ENCODE data around the gene HMGXB3.

HMGXB3 gene

DNA sequence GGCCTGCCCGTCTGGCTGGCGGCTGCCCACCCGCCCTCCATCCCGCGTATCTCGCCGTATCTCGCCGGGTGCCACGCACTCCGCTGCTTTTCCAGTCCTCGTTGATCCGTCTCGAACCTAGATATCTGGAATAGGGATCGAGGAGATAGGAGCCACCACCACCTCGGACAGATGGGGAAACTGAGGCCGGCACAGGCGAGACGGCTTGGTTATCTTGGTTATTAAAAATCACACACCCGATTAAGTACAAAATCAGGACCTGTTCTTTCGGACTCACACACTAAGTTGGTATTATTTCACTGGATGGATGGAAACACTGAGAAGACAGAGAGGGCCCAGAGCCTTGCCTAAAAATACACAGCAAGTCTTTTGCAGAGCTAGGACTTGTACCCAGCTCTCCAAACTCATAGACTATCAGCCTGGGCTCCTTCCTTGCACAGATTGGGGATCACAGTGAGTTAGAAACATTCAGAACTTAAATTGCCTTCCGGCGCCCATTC, 39.3 kb upstream of the HMGXB3 start:
- H3K9me3 ChIP-seq (ENCODE audit: control insufficient read depth, low read length): no peaks in the 10 kb centered on the region
- peaks cover 9% of the 10 kb centered on the region for H3K4me1 ChIP-seq (ENCODE audit: control insufficient read depth, insufficient read depth, low read length)
- no peak overlapping the region for H3K27ac ChIP-seq (ENCODE audit: insufficient read depth, low read depth, low read length, poor library complexity, severe bottlenecking)
- no peaks in the 10 kb centered on the region for H3K36me3 ChIP-seq (ENCODE audit: control insufficient read depth, insufficient read depth, low read length)
- H3K27me3 ChIP-seq (ENCODE audit: control insufficient read depth, insufficient read depth, low read length, poor library complexity, severe bottlenecking): peaks cover 9% of the 10 kb centered on the region
- 9 to 12% methylated on average over 22 to 23 of the region's 23 CpGs for WGBS, 2 experiments
- peak overlapping the region; percentile 71 for H3K4me3 ChIP-seq (ENCODE audit: insufficient read depth, low read depth, low read length)

DNA sequence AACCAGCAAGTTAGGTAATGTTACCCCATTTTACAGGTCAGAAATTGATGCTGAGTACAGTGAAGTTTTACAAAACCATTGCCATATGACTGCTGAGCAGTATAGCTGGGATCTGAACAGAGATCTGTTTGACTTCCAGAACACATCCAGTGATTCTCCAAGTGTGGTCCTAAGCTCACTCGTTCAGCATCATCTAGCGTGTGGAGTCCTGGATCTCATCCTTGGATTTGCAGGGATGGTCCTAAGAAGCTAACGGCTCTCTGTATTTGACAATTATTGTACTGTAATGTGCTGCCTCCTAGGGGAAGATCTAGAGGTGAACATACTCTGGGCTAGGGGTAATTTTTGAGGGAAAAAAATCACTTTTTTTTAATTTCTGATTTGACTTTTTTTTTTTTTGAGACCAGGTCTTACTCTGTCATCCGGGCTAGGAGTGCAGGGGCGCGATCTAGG, 38.6 kb upstream of the HMGXB3 start:
- Histone ChIP-seq H3K36me3 (ENCODE audit: control insufficient read depth, insufficient read depth, low read length) (no peaks in the 10 kb centered on the region), H3K9me3 (ENCODE audit: control insufficient read depth, low read length) (no peaks in the 10 kb centered on the region), H3K4me3 (ENCODE audit: insufficient read depth, low read depth, low read length) (no peak overlapping the region), H3K4me1 (ENCODE audit: control insufficient read depth, insufficient read depth, low read length) (peaks cover 9% of the 10 kb centered on the region), H3K27ac (ENCODE audit: insufficient read depth, low read depth, low read length, poor library complexity, severe bottlenecking) (no peak overlapping the region), H3K27me3 (ENCODE audit: control insufficient read depth, insufficient read depth, low read length, poor library complexity, severe bottlenecking) (peaks cover 9% of the 10 kb centered on the region)
- 77 to 79% methylated on average over 6 of the region's 6 CpGs for WGBS, 2 experiments

DNA sequence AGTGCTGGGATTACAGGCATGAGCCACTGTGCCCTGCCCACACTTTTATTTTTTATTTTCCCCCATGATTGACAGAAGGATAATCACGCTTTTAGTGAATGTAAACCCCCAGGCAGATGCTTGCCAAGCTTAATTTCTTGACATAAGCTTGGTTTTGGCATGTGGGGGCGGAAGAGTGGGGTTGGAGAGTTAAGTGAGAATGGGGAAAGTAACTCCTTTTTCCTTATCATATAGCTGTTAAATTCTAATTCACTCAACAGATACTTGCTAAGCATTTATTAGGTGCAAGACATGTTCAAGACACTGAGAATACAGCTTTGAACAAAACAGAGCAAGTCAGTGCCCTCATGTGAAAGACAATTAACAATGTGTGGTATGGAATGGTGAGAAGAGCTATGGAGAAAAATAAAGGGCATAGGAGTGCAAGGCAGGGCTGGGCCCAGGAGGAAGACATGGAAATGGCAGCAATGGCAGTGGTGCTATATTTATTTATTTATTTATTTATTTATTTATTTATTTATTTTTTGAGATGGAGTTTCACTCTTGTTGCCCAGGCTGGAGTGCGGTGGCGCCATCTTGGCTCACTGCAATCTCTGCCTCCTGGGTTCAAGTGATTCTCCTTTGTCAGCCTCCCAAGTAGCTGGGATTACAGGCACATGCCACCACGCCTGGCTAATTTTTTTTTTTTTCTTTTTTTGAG, 37.8 kb upstream of the HMGXB3 start:
- Histone ChIP-seq H3K4me1 (ENCODE audit: control insufficient read depth, insufficient read depth, low read length) (peaks cover 9% of the 10 kb centered on the region), H3K4me3 (ENCODE audit: insufficient read depth, low read depth, low read length) (no peak overlapping the region), H3K27me3 (ENCODE audit: control insufficient read depth, insufficient read depth, low read length, poor library complexity, severe bottlenecking) (peaks cover 9% of the 10 kb centered on the region), H3K36me3 (ENCODE audit: control insufficient read depth, insufficient read depth, low read length) (no peaks in the 10 kb centered on the region), H3K27ac (ENCODE audit: insufficient read depth, low read depth, low read length, poor library complexity, severe bottlenecking) (no peak overlapping the region), H3K9me3 (ENCODE audit: control insufficient read depth, low read length) (no peaks in the 10 kb centered on the region)
- WGBS, 2 experiments: 94 to 97% methylated on average over 4 to 5 of the region's 5 CpGs

DNA sequence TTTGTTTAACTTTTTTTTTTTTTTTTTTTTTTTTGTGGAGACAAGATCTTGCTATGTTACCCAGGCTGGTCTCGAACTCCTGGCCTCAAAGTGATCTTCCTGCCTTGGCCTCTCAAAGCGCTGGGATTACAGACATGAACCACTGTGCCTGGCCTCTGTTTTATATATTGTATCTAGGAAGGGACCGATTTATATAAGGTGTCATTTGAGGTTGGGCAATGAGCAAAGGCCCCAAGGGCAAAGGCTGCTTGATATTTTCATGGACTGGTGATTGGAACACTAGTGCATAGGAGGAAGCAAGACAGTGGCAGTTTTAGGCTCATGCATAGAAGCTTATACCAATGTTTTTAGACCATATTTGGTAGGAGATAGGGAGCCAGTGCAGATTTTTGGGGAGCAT, 36.8 kb upstream of the HMGXB3 start:
- no peak overlapping the region for H3K4me3 ChIP-seq (ENCODE audit: insufficient read depth, low read depth, low read length)
- peaks cover 9% of the 10 kb centered on the region for H3K27me3 ChIP-seq (ENCODE audit: control insufficient read depth, insufficient read depth, low read length, poor library complexity, severe bottlenecking)
- H3K4me1 ChIP-seq (ENCODE audit: control insufficient read depth, insufficient read depth, low read length): peaks cover 9% of the 10 kb centered on the region
- 93 to 97% methylated on average over 3 of the region's 3 CpGs for WGBS, 2 experiments
- no peaks in the 10 kb centered on the region for H3K9me3 ChIP-seq (ENCODE audit: control insufficient read depth, low read length)
- no peaks in the 10 kb centered on the region for H3K36me3 ChIP-seq (ENCODE audit: control insufficient read depth, insufficient read depth, low read length)
- no peak overlapping the region for H3K27ac ChIP-seq (ENCODE audit: insufficient read depth, low read depth, low read length, poor library complexity, severe bottlenecking)

DNA sequence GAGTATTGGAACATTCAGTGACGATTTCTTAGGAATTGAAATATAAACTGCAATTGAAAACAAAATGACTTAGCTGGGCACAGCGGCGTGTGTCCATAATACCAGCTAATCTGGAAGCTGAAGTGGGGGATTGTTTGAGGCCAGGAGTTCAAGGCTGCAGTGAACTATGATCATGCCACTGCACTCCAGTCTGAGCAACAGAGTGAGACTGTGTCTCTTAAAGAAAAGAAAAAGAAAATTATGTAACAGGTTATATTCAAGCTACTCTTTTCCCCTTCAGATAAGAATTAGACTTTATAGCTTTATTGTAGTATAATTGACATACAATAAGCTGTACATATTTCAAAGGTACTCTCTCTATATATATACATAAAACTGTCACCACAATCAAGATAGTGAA, 33.6 kb upstream of the HMGXB3 start:
- Histone ChIP-seq H3K27me3 (ENCODE audit: control insufficient read depth, insufficient read depth, low read length, poor library complexity, severe bottlenecking) (no peaks in the 10 kb centered on the region), H3K4me3 (ENCODE audit: insufficient read depth, low read depth, low read length) (no peak overlapping the region), H3K4me1 (ENCODE audit: control insufficient read depth, insufficient read depth, low read length) (no peaks in the 10 kb centered on the region), H3K36me3 (ENCODE audit: control insufficient read depth, insufficient read depth, low read length) (no peaks in the 10 kb centered on the region), H3K27ac (ENCODE audit: insufficient read depth, low read depth, low read length, poor library complexity, severe bottlenecking) (no peak overlapping the region), H3K9me3 (ENCODE audit: control insufficient read depth, low read length) (no peaks in the 10 kb centered on the region)
- WGBS, 2 experiments: 95 to 96% methylated on average over 3 of the region's 3 CpGs

DNA sequence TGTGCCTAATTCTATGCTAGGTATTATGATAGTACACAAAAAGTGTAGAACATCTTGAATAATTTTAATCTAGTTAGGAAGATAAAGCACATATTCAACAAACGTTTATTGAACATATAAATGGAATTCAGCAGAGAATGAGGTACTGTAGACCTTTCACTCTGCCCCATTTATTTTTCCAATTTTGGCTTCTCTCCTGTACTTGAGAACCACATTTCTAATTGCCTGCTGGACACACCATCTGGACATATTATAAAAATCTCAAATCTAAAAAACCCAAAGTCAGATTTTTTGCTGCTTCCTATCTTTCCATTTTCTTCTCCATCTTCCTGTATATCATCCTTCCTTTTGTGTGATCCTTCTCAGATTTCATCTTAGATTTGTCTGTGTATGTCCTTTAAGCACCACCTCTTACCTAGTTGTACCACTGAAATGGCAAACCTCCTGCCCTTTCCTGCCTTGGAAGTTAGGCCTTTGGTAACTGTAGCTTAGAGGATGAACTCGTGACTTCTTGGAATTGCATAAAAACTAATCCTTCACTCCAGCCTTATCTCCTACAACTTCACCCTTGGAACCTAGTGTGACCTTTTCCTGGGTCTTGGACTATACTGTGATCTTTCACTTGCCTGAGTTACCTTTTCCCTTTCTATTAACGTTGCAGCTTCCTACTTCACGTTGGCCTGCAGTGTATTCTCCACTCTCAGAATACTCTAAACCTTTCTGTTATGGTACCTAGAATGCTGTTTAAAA, 31.2 kb upstream of the HMGXB3 start:
- Histone ChIP-seq H3K4me1 (ENCODE audit: control insufficient read depth, insufficient read depth, low read length) (no peaks in the 10 kb centered on the region), H3K4me3 (ENCODE audit: insufficient read depth, low read depth, low read length) (no peak overlapping the region), H3K9me3 (ENCODE audit: control insufficient read depth, low read length) (no peaks in the 10 kb centered on the region), H3K36me3 (ENCODE audit: control insufficient read depth, insufficient read depth, low read length) (no peaks in the 10 kb centered on the region), H3K27me3 (ENCODE audit: control insufficient read depth, insufficient read depth, low read length, poor library complexity, severe bottlenecking) (no peaks in the 10 kb centered on the region), H3K27ac (ENCODE audit: insufficient read depth, low read depth, low read length, poor library complexity, severe bottlenecking) (no peak overlapping the region)
- WGBS, 2 experiments: 85 to 98% methylated on average over 4 of the region's 4 CpGs

DNA sequence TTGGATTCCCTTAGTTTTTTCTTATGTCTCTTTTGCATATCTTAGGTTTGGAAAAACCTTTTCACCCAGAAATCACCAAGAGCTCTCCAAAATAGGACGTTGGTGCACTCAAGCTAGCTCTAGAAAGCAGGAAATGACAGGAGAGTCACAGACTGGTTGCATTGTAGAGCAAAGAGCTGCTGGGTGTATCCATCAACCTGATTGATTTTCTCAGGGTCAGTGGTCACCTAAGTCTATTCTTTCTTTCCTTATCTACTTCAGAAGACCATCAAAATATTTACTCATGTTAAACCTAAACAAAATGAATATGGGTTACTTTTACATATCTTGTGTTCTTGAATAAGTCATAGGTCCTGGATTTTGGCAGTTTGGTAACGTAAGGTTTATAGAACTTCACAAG, 25.1 kb upstream of the HMGXB3 start:
- H3K27ac ChIP-seq (ENCODE audit: insufficient read depth, low read depth, low read length, poor library complexity, severe bottlenecking): peak overlapping the region; percentile 26
- 80 to 85% methylated on average over 2 of the region's 2 CpGs for WGBS, 2 experiments
- no peaks in the 10 kb centered on the region for H3K27me3 ChIP-seq (ENCODE audit: control insufficient read depth, insufficient read depth, low read length, poor library complexity, severe bottlenecking)
- H3K36me3 ChIP-seq (ENCODE audit: control insufficient read depth, insufficient read depth, low read length): peaks cover 4% of the 10 kb centered on the region
- H3K9me3 ChIP-seq (ENCODE audit: control insufficient read depth, low read length): no peaks in the 10 kb centered on the region
- H3K4me1 ChIP-seq (ENCODE audit: control insufficient read depth, insufficient read depth, low read length): no peaks in the 10 kb centered on the region
- no peak overlapping the region for H3K4me3 ChIP-seq (ENCODE audit: insufficient read depth, low read depth, low read length)

DNA sequence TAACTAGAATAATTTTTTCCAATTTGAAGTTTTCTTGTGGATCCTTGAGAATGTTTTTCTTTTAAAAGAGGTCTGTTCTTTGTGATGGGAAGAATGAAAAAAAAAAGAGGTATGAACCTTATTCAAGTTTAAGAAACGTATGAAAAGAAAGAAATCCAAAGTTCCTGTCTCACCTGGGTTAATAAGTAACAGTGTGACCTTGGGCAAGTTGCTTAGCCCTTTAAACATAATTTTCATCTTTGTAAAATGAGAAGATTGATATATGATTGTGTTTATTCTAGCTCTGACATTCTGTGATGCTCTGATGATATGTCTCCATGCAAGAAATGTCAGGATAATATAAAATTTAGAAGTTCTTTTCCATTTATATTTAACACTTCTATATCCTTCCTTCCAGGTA, 20.6 kb upstream of the HMGXB3 start:
- H3K4me1 ChIP-seq (ENCODE audit: control insufficient read depth, insufficient read depth, low read length): no peaks in the 10 kb centered on the region
- no peak overlapping the region for H3K4me3 ChIP-seq (ENCODE audit: insufficient read depth, low read depth, low read length)
- H3K27me3 ChIP-seq (ENCODE audit: control insufficient read depth, insufficient read depth, low read length, poor library complexity, severe bottlenecking): no peaks in the 10 kb centered on the region
- H3K36me3 ChIP-seq (ENCODE audit: control insufficient read depth, insufficient read depth, low read length): peaks cover 5% of the 10 kb centered on the region
- WGBS, 2 experiments: 100% methylated on average over 1 of the region's 1 CpG
- no peaks in the 10 kb centered on the region for H3K9me3 ChIP-seq (ENCODE audit: control insufficient read depth, low read length)
- H3K27ac ChIP-seq (ENCODE audit: insufficient read depth, low read depth, low read length, poor library complexity, severe bottlenecking): no peak overlapping the region

DNA sequence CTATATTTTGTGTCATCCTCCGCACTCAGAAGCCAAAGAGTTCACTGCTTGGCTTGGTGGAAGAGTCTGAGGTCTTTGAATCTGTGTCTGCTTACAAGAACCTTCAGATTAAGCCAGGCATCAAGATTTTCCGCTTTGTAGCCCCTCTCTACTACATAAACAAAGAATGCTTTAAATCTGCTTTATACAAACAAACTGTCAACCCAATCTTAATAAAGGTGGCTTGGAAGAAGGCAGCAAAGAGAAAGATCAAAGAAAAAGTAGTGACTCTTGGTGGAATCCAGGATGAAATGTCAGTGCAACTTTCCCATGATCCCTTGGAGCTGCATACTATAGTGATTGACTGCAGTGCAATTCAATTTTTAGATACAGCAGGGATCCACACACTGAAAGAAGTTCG, 19.3 kb upstream of the HMGXB3 start:
- Histone ChIP-seq H3K4me3 (ENCODE audit: insufficient read depth, low read depth, low read length) (no peak overlapping the region), H3K36me3 (ENCODE audit: control insufficient read depth, insufficient read depth, low read length) (peaks cover 5% of the 10 kb centered on the region), H3K27ac (ENCODE audit: insufficient read depth, low read depth, low read length, poor library complexity, severe bottlenecking) (no peak overlapping the region), H3K9me3 (ENCODE audit: control insufficient read depth, low read length) (no peaks in the 10 kb centered on the region), H3K4me1 (ENCODE audit: control insufficient read depth, insufficient read depth, low read length) (no peaks in the 10 kb centered on the region), H3K27me3 (ENCODE audit: control insufficient read depth, insufficient read depth, low read length, poor library complexity, severe bottlenecking) (no peaks in the 10 kb centered on the region)
- 82 to 86% methylated on average over 3 of the region's 3 CpGs for WGBS, 2 experiments

DNA sequence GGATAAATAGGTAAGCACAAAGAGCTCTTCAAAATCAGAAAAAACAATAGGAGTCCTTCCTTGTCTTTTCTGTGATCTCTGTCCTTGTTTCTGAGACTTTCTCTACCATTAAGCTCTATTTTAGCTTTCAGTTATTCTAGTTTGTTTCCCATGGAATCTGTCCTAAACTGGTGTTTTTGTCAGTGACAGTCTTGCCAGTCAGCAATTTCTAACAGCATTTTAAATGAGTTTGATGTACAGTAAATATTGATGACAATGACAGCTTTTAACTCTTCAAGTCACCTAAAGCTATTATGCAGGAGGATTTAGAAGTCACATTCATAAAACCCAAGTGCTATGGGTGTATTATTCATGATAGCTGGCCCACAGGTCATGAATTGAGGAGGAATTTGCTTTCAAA, 18.0 kb upstream of the HMGXB3 start:
- peaks cover 5% of the 10 kb centered on the region for H3K36me3 ChIP-seq (ENCODE audit: control insufficient read depth, insufficient read depth, low read length)
- no peaks in the 10 kb centered on the region for H3K27me3 ChIP-seq (ENCODE audit: control insufficient read depth, insufficient read depth, low read length, poor library complexity, severe bottlenecking)
- no peaks in the 10 kb centered on the region for H3K9me3 ChIP-seq (ENCODE audit: control insufficient read depth, low read length)
- H3K4me1 ChIP-seq (ENCODE audit: control insufficient read depth, insufficient read depth, low read length): no peaks in the 10 kb centered on the region
- H3K4me3 ChIP-seq (ENCODE audit: insufficient read depth, low read depth, low read length): no peak overlapping the region
- H3K27ac ChIP-seq (ENCODE audit: insufficient read depth, low read depth, low read length, poor library complexity, severe bottlenecking): no peak overlapping the region

Measured in ectodermal cell (in vitro differentiated cells).